HEK293 (cell line): ENCODE measurements around the gene CCNI.

ENCODE experiments used
- GLIS1 ChIP-seq: fragments of 450-650 bp; formaldehyde crosslinking; IDR thresholded peaks from 2 replicates; pipeline ENCODE4 v1.5.1; 2016; ENCODE audit warnings: missing biosample characterization, missing genetic modification characterization
- HOXC10 ChIP-seq: sonication (generic); formaldehyde crosslinking; IDR thresholded peaks from 2 replicates; pipeline ENCODE4 v1.8.1; 2023; ENCODE audit warnings: mild to moderate bottlenecking, missing genetic modification reagents
- IKZF3 ChIP-seq: fragments of 450-650 bp; IDR thresholded peaks from 2 replicates; pipeline ENCODE4 v1.5.0; 2018; ENCODE audit warnings: missing biosample characterization, mild to moderate bottlenecking, missing genetic modification characterization, moderate library complexity
- KLF1 ChIP-seq: fragments of 450-650 bp; formaldehyde crosslinking; IDR thresholded peaks from 2 replicates; pipeline ENCODE4 v1.5.1; 2016; ENCODE audit warnings: missing biosample characterization, missing genetic modification characterization
- OSR2 ChIP-seq: fragments of 450-650 bp; formaldehyde crosslinking; IDR thresholded peaks from 2 replicates; pipeline ENCODE4 v1.5.1; 2016; ENCODE audit warnings: missing biosample characterization, missing genetic modification characterization
- SETDB1 ChIP-seq: IDR thresholded peaks from one replicate; pipeline ENCODE4 v1.6.1; 2017; ENCODE audit warnings: mild to moderate bottlenecking, low read length, moderate library complexity, mixed read lengths; ENCODE audit not compliant: insufficient read length
- SP2 ChIP-seq: fragments of 450-650 bp; formaldehyde crosslinking; IDR thresholded peaks from 2 replicates; pipeline ENCODE4 v1.5.1; 2016; ENCODE audit warnings: missing biosample characterization, missing genetic modification characterization
- ZBTB1 ChIP-seq: fragments of 450-650 bp; formaldehyde crosslinking; IDR thresholded peaks from 2 replicates; pipeline ENCODE4 v1.5.1; 2016; ENCODE audit warnings: missing biosample characterization, missing genetic modification characterization
- ZBTB8A ChIP-seq: fragments of 450-650 bp; formaldehyde crosslinking; IDR thresholded peaks from 2 replicates; pipeline ENCODE4 v1.5.1; 2016; ENCODE audit warnings: missing biosample characterization, missing genetic modification characterization
- ZFP37 ChIP-seq: fragments of 450-650 bp; formaldehyde crosslinking; IDR thresholded peaks from 2 replicates; pipeline ENCODE4 v1.5.1; 2016; ENCODE audit warnings: missing biosample characterization, missing genetic modification characterization
- ZNF140 ChIP-seq: fragments of 450-650 bp; formaldehyde crosslinking; IDR thresholded peaks from 2 replicates; pipeline ENCODE4 v1.5.1; 2016; ENCODE audit warnings: missing biosample characterization, missing genetic modification characterization
- ZNF155 ChIP-seq: fragments of 450-650 bp; formaldehyde crosslinking; IDR thresholded peaks from 2 replicates; pipeline ENCODE4 v1.5.1; 2016; ENCODE audit warnings: missing biosample characterization, missing genetic modification characterization
- ZNF16 ChIP-seq: fragments of 450-650 bp; formaldehyde crosslinking; IDR thresholded peaks from 2 replicates; pipeline ENCODE4 v1.5.1; 2016; ENCODE audit warnings: low read depth, missing biosample characterization, missing genetic modification characterization
- ZNF175 ChIP-seq: fragments of 450-650 bp; formaldehyde crosslinking; IDR thresholded peaks from 2 replicates; pipeline ENCODE4 v1.5.1; 2016; ENCODE audit warnings: missing biosample characterization, missing genetic modification characterization
- ZNF19 ChIP-seq: fragments of 450-650 bp; formaldehyde crosslinking; IDR thresholded peaks from 2 replicates; pipeline ENCODE4; 2016; ENCODE audit warnings: missing biosample characterization, missing genetic modification characterization, low read depth
- ZNF202 ChIP-seq: fragments of 450-650 bp; formaldehyde crosslinking; IDR thresholded peaks from 2 replicates; pipeline ENCODE4 v1.5.1; 2016; ENCODE audit warnings: missing biosample characterization, missing genetic modification characterization, borderline replicate concordance
- ZNF274 ChIP-seq, 2 experiments: fragments of 200-500 bp in 1 of 2; fragments of 450-650 bp in 1 of 2; sonication (Bioruptor generic) in 1 of 2; formaldehyde crosslinking in 1 of 2; IDR thresholded peaks; 2 replicates each; pipeline versions ENCODE4 v1.5.1 to v1.6.1; 2014 to 2016; ENCODE audit warnings: borderline replicate concordance in 1 of 2, inconsistent platforms in 1 of 2, low read length in 1 of 2, missing biosample characterization in 1 of 2, missing genetic modification characterization in 1 of 2
- ZNF585B ChIP-seq: fragments of 450-650 bp; formaldehyde crosslinking; IDR thresholded peaks from 2 replicates; pipeline ENCODE4 v1.5.1; 2016; ENCODE audit warnings: missing biosample characterization, missing genetic modification characterization
- ZNF623 ChIP-seq: fragments of 450-650 bp; formaldehyde crosslinking; IDR thresholded peaks from 2 replicates; pipeline ENCODE4 v1.5.1; 2016; ENCODE audit warnings: missing biosample characterization, missing genetic modification characterization
- ZNF660 ChIP-seq: fragments of 450-650 bp; IDR thresholded peaks from 2 replicates; pipeline ENCODE4 v1.5.1; 2018; ENCODE audit warnings: missing biosample characterization, mild to moderate bottlenecking, missing genetic modification characterization
- ZSCAN16 ChIP-seq: fragments of 450-650 bp; formaldehyde crosslinking; IDR thresholded peaks from 2 replicates; pipeline ENCODE4 v1.5.1; 2016; ENCODE audit warnings: missing biosample characterization, missing genetic modification characterization
- ZSCAN23 ChIP-seq: fragments of 450-650 bp; formaldehyde crosslinking; IDR thresholded peaks from 2 replicates; pipeline ENCODE4 v1.5.1; 2016; ENCODE audit warnings: missing biosample characterization, missing genetic modification characterization
- TF ChIP-seq, protein P1 (sequence below): fragments of 450-650 bp; formaldehyde crosslinking; IDR thresholded peaks from 2 replicates; pipeline ENCODE4 v1.5.1; 2016; ENCODE audit warnings: missing biosample characterization, missing genetic modification characterization
- TF ChIP-seq, protein P2 (sequence below): fragments of 450-650 bp; formaldehyde crosslinking; IDR thresholded peaks from 2 replicates; pipeline ENCODE4 v1.5.1; 2017; ENCODE audit warnings: missing biosample characterization, missing genetic modification characterization
- TF ChIP-seq, protein P3 (sequence below): fragments of 450-650 bp; formaldehyde crosslinking; IDR thresholded peaks from 2 replicates; pipeline ENCODE4 v1.5.1; 2016; ENCODE audit warnings: missing biosample characterization, missing genetic modification characterization
- TF ChIP-seq, protein P4 (sequence below): fragments of 450-650 bp; formaldehyde crosslinking; IDR thresholded peaks from 2 replicates; pipeline ENCODE4 v1.5.1; 2016; ENCODE audit warnings: missing biosample characterization, missing genetic modification characterization
- TF ChIP-seq, protein P5 (sequence below): fragments of 450-650 bp; IDR thresholded peaks from 2 replicates; pipeline ENCODE4 v1.5.1; 2018; ENCODE audit warnings: missing biosample characterization, mild to moderate bottlenecking, missing genetic modification characterization
- TF ChIP-seq, protein P6 (sequence below): fragments of 450-650 bp; formaldehyde crosslinking; IDR thresholded peaks from 2 replicates; pipeline ENCODE4 v1.5.1; 2016; ENCODE audit warnings: missing biosample characterization, missing genetic modification characterization

Gene CCNI

DNA sequence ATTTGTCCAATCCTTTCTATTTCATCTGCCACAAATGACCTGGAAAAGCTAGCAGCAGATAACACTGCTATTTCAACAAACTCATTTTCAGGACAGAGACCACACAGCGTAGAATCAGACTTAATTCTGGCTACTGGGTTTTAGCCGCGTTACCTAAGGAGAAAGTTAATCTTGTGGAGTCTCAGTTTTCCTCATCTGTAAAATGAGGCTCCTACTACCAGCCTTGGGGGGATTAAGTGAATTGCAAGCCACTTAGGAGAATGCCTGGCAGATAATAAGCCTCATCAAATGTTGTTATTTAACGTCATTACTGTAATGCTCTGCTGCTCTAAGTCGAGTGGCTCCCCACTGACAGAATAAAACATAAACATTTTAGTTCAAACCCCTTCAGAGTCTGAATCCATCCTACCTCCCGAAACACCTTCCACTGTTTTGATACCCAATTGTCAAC, 1.4 kb downstream of the CCNI start (continued):
- TF ChIP-seq, protein P1, sequence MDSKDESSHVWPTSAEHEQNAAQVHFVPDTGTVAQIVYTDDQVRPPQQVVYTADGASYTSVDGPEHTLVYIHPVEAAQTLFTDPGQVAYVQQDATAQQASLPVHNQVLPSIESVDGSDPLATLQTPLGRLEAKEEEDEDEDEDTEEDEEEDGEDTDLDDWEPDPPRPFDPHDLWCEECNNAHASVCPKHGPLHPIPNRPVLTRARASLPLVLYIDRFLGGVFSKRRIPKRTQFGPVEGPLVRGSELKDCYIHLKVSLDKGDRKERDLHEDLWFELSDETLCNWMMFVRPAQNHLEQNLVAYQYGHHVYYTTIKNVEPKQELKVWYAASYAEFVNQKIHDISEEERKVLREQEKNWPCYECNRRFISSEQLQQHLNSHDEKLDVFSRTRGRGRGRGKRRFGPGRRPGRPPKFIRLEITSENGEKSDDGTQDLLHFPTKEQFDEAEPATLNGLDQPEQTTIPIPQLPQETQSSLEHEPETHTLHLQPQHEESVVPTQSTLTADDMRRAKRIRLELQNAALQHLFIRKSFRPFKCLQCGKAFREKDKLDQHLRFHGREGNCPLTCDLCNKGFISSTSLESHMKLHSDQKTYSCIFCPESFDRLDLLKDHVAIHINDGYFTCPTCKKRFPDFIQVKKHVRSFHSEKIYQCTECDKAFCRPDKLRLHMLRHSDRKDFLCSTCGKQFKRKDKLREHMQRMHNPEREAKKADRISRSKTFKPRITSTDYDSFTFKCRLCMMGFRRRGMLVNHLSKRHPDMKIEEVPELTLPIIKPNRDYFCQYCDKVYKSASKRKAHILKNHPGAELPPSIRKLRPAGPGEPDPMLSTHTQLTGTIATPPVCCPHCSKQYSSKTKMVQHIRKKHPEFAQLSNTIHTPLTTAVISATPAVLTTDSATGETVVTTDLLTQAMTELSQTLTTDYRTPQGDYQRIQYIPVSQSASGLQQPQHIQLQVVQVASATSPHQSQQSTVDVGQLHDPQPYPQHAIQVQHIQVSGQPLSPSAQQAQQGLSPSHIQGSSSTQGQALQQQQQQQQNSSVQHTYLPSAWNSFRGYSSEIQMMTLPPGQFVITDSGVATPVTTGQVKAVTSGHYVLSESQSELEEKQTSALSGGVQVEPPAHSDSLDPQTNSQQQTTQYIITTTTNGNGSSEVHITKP: no peak
- TF ChIP-seq, protein P2, sequence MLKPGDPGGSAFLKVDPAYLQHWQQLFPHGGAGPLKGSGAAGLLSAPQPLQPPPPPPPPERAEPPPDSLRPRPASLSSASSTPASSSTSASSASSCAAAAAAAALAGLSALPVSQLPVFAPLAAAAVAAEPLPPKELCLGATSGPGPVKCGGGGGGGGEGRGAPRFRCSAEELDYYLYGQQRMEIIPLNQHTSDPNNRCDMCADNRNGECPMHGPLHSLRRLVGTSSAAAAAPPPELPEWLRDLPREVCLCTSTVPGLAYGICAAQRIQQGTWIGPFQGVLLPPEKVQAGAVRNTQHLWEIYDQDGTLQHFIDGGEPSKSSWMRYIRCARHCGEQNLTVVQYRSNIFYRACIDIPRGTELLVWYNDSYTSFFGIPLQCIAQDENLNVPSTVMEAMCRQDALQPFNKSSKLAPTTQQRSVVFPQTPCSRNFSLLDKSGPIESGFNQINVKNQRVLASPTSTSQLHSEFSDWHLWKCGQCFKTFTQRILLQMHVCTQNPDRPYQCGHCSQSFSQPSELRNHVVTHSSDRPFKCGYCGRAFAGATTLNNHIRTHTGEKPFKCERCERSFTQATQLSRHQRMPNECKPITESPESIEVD (tag by site-specific recombination): 0 out of 2 replicates have a peak, but pooled peaks have one; percentile 9
- no peak for TF ChIP-seq ZBTB8A (tag by site-specific recombination)
- no peak for TF ChIP-seq ZNF585B (tag by site-specific recombination)
- TF ChIP-seq HOXC10 (CRISPR knock-in tag): no peak
- TF ChIP-seq ZNF202 (tag by site-specific recombination): no peak
- TF ChIP-seq ZSCAN16: no peak
- TF ChIP-seq, protein P3, sequence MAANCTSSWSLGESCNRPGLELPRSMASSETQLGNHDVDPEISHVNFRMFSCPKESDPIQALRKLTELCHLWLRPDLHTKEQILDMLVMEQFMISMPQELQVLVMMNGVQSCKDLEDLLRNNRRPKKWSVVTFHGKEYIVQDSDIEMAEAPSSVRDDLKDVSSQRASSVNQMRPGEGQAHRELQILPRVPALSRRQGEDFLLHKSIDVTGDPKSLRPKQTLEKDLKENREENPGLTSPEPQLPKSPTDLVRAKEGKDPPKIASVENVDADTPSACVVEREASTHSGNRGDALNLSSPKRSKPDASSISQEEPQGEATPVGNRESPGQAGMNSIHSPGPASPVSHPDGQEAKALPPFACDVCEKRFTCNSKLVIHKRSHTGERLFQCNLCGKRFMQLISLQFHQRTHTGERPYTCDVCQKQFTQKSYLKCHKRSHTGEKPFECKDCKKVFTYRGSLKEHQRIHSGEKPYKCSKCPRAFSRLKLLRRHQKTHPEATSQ: no peak
- TF ChIP-seq GLIS1 (tag by site-specific recombination): peak; percentile 52; the same call in 1 of the 2 replicates
- TF ChIP-seq ZNF175 (tag by site-specific recombination): no peak
- TF ChIP-seq ZNF660: 0 out of 2 replicates have a peak, but pooled peaks have one; percentile 56
- no peak for TF ChIP-seq ZNF16 (tag by site-specific recombination)
- TF ChIP-seq SP2: no peak
- no peak for TF ChIP-seq ZNF19 (tag by site-specific recombination)
- TF ChIP-seq, protein P4, sequence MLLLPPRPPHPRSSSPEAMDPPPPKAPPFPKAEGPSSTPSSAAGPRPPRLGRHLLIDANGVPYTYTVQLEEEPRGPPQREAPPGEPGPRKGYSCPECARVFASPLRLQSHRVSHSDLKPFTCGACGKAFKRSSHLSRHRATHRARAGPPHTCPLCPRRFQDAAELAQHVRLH (tag by site-specific recombination): peak; percentile 36; the same call in 1 of the 2 replicates
- TF ChIP-seq KLF1 (tag by site-specific recombination): no peak
- no peak for TF ChIP-seq ZNF274 (IDR thresholded peaks at IDR 0.05; ENCODE audit: low read length)
- TF ChIP-seq ZNF274 (tag by site-specific recombination; IDR thresholded peaks at IDR 0.05; ENCODE audit: borderline replicate concordance): no peak
- no peak for TF ChIP-seq ZSCAN23 (tag by site-specific recombination)
- TF ChIP-seq, protein P5, sequence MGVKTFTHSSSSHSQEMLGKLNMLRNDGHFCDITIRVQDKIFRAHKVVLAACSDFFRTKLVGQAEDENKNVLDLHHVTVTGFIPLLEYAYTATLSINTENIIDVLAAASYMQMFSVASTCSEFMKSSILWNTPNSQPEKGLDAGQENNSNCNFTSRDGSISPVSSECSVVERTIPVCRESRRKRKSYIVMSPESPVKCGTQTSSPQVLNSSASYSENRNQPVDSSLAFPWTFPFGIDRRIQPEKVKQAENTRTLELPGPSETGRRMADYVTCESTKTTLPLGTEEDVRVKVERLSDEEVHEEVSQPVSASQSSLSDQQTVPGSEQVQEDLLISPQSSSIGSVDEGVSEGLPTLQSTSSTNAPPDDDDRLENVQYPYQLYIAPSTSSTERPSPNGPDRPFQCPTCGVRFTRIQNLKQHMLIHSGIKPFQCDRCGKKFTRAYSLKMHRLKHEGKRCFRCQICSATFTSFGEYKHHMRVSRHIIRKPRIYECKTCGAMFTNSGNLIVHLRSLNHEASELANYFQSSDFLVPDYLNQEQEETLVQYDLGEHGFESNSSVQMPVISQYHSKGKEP: peak; percentile 62
- peak; percentile 63 for TF ChIP-seq OSR2 (tag by site-specific recombination)
- TF ChIP-seq SETDB1: no peak
- no peak for TF ChIP-seq ZNF623 (tag by site-specific recombination)
- TF ChIP-seq, protein P6, sequence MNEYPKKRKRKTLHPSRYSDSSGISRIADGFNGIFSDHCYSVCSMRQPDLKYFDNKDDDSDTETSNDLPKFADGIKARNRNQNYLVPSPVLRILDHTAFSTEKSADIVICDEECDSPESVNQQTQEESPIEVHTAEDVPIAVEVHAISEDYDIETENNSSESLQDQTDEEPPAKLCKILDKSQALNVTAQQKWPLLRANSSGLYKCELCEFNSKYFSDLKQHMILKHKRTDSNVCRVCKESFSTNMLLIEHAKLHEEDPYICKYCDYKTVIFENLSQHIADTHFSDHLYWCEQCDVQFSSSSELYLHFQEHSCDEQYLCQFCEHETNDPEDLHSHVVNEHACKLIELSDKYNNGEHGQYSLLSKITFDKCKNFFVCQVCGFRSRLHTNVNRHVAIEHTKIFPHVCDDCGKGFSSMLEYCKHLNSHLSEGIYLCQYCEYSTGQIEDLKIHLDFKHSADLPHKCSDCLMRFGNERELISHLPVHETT (tag by site-specific recombination): no peak
- 0 out of 2 replicates have a peak, but pooled peaks have one; percentile 45 for TF ChIP-seq IKZF3 (tag by site-specific recombination)
- no peak for TF ChIP-seq ZNF140 (tag by site-specific recombination)
- TF ChIP-seq ZFP37 (tag by site-specific recombination): no peak
- TF ChIP-seq ZBTB1 (tag by site-specific recombination): 0 out of 2 replicates have a peak, but pooled peaks have one; percentile 44
- TF ChIP-seq ZNF155: no peak
